C4-2B (cell line): Measurements from ENCODE around the gene MEGF10.

Source experiments
- ZFX ChIP-seq: fragments of 450-650 bp; IDR thresholded peaks from 2 replicates; pipeline ENCODE4 v1.6.1; 2017
- TF ChIP-seq, protein P1 (sequence below): fragments of 450-650 bp; conservative IDR thresholded peaks from 2 replicates; pipeline ENCODE4 v1.5.1; 2017; ENCODE audit warnings: mild to moderate bottlenecking

- TF ChIP-seq, protein P1, sequence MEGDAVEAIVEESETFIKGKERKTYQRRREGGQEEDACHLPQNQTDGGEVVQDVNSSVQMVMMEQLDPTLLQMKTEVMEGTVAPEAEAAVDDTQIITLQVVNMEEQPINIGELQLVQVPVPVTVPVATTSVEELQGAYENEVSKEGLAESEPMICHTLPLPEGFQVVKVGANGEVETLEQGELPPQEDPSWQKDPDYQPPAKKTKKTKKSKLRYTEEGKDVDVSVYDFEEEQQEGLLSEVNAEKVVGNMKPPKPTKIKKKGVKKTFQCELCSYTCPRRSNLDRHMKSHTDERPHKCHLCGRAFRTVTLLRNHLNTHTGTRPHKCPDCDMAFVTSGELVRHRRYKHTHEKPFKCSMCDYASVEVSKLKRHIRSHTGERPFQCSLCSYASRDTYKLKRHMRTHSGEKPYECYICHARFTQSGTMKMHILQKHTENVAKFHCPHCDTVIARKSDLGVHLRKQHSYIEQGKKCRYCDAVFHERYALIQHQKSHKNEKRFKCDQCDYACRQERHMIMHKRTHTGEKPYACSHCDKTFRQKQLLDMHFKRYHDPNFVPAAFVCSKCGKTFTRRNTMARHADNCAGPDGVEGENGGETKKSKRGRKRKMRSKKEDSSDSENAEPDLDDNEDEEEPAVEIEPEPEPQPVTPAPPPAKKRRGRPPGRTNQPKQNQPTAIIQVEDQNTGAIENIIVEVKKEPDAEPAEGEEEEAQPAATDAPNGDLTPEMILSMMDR = peak; percentile 22
- no peak for TF ChIP-seq ZFX
Measured at GRCh38 chr5:127298036-127298429, 7.4 kb downstream of the MEGF10 start.
